Measurements from ENCODE around the gene SAMD4B. TPM values are rescaled to one million over a fixed set of nuclear protein-coding genes. Genes with fewer than 3 reads are reported as not detected.

SAMD4B gene
- total and polyA plus RNA-seq, 9 of the 15 experiments (the other 6 are each of a cell fraction or from before 2014, with no cell fraction given): 3.4 to 90.5 (median 38.0) TPM

DNA sequence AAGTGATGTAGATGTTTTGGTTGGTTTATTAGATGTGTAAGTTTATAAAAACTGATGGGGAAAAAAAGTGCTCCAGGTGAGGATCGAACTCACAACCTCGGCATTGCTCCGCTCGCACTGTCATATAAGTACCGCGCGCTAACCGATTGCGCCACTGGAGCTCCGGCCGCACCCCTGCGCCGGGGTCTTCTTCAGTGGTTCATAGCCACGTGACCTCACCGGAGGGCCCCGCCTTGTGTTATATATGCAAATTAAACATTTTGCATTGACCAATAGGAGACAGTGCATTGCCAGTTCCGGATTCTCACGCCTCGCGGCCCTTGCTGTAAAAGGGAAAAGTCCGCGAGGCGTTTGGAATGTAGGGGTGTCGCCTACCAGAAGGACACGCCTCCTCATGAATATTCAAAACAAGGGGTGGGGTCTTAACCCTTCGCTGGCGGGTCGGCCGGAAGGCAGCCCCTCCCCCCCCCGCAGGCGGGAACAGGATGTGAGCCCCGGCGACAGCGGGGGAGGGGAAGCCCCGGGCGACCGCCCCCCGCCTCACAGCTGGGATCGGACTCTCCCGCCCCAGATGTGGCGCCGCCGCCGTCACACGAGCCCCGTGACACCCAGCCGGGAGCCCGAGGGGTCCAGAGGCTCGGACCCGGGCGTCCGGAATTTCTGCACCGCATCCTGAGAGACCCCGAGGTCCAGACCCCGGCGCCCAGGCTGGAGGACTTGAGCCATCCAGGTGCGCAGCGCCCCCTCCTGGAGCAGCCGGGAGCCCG is 70.1 kb downstream of the SAMD4B start, which contains the start of gene PLEKHG2 (continued):
- no peak; a peak in 1 of 4 replicates for TF ChIP-seq ZNF318 (IDR thresholded peaks at IDR 0.05; ENCODE audit: borderline replicate concordance in 1 of 2, low read depth in 1 of 2)
- TF ChIP-seq, protein P1, sequence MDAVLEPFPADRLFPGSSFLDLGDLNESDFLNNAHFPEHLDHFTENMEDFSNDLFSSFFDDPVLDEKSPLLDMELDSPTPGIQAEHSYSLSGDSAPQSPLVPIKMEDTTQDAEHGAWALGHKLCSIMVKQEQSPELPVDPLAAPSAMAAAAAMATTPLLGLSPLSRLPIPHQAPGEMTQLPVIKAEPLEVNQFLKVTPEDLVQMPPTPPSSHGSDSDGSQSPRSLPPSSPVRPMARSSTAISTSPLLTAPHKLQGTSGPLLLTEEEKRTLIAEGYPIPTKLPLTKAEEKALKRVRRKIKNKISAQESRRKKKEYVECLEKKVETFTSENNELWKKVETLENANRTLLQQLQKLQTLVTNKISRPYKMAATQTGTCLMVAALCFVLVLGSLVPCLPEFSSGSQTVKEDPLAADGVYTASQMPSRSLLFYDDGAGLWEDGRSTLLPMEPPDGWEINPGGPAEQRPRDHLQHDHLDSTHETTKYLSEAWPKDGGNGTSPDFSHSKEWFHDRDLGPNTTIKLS (IDR thresholded peaks at IDR 0.05; ENCODE audit: borderline replicate concordance, low read depth): no peak; the same call in 1 of the 2 replicates
- TF ChIP-seq KHSRP (IDR thresholded peaks at IDR 0.05): no peak
- TF ChIP-seq TSC22D4 (tag; IDR thresholded peaks at IDR 0.05): no peak
- peak; percentile 99 for TF ChIP-seq CEBPB (tag; IDR thresholded peaks at IDR 0.05)
- TF ChIP-seq NFIC (IDR thresholded peaks at IDR 0.05): peak; percentile 60
- peak; percentile 78 for TF ChIP-seq SAP30 (IDR thresholded peaks at IDR 0.05; ENCODE audit: borderline replicate concordance, insufficient read depth, low read depth, low read length, poor library complexity, severe bottlenecking)
- peak; percentile 8; the same call in 1 of the 2 replicates for TF ChIP-seq ZNF24 (IDR thresholded peaks at IDR 0.05)
- TF ChIP-seq TBP (optimal IDR thresholded peaks at IDR 0.05; ENCODE audit: low read depth, low read length): peak; percentile 100
- TF ChIP-seq L3MBTL2 (IDR thresholded peaks at IDR 0.05): peak; percentile 71; the same call in 1 of the 2 replicates
- no peak for TF ChIP-seq ZBTB1 (CRISPR knock-in tag; IDR thresholded peaks at IDR 0.05; ENCODE audit: borderline replicate concordance, low read depth)
- no peak for TF ChIP-seq ZNF174 (CRISPR knock-in tag; IDR thresholded peaks at IDR 0.05)
- TF ChIP-seq, protein P2, sequence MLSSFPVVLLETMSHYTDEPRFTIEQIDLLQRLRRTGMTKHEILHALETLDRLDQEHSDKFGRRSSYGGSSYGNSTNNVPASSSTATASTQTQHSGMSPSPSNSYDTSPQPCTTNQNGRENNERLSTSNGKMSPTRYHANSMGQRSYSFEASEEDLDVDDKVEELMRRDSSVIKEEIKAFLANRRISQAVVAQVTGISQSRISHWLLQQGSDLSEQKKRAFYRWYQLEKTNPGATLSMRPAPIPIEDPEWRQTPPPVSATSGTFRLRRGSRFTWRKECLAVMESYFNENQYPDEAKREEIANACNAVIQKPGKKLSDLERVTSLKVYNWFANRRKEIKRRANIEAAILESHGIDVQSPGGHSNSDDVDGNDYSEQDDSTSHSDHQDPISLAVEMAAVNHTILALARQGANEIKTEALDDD (IDR thresholded peaks at IDR 0.05): no peak
- TF ChIP-seq, protein P3, sequence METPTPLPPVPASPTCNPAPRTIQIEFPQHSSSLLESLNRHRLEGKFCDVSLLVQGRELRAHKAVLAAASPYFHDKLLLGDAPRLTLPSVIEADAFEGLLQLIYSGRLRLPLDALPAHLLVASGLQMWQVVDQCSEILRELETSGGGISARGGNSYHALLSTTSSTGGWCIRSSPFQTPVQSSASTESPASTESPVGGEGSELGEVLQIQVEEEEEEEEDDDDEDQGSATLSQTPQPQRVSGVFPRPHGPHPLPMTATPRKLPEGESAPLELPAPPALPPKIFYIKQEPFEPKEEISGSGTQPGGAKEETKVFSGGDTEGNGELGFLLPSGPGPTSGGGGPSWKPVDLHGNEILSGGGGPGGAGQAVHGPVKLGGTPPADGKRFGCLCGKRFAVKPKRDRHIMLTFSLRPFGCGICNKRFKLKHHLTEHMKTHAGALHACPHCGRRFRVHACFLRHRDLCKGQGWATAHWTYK (CRISPR knock-in tag; IDR thresholded peaks at IDR 0.05): no peak

Data from K562 (cell line).